CD14-positive monocyte (primary cell): ENCODE results near the gene C4B. TPM values are rescaled to one million over a fixed set of nuclear protein-coding genes. Genes with fewer than 3 reads are reported as not detected.
"Not testable (repeated sequence)": the region's sequence is repeated elsewhere in the genome, so short reads cannot be mapped to it uniquely, and the experiment has no call there.

ENCODE experiments used
- DNase-seq, 3 donors: peaks; one replicate each; pipeline ENCODE4 v3.0.0-alpha.2; 2011 to 2022
- H2AFZ ChIP-seq: 2 replicates; pipeline ENCODE4 v1.6.0; 2012; ENCODE audit warnings: mild to moderate bottlenecking, low read depth, low read length, inconsistent platforms; ENCODE audit not compliant: insufficient read depth, poor library complexity, severe bottlenecking
- H3K27ac ChIP-seq, 2 donors: 1 replicate in 1 of 2; 2 replicates in 1 of 2; pipeline ENCODE4 v1.5.1; 2012 to 2013; ENCODE audit warnings: low read length in 2 of 2, control low read depth in 1 of 2, inconsistent platforms in 1 of 2, low read depth in 1 of 2, mild to moderate bottlenecking in 1 of 2
- H3K27me3 ChIP-seq, 2 donors: one replicate each; pipeline versions ENCODE4 v1.6.0 to v1.6.1; 2011 to 2013; ENCODE audit warnings: low read length in 2 of 2; ENCODE audit not compliant: control insufficient read depth in 2 of 2, insufficient read depth in 2 of 2
- H3K36me3 ChIP-seq, 2 donors: replicated peaks in 1 of 2; 1 replicate in 1 of 2; 2 replicates in 1 of 2; pipeline versions ENCODE4 v1.5.1 to v1.6.1; 2012 to 2013; ENCODE audit warnings: low read length in 2 of 2, control low read depth in 1 of 2, inconsistent platforms in 1 of 2, mild to moderate bottlenecking in 1 of 2; ENCODE audit not compliant: insufficient read depth in 2 of 2, control insufficient read depth in 1 of 2
- H3K4me1 ChIP-seq, 2 donors: 1 replicate in 1 of 2; 2 replicates in 1 of 2; pipeline versions ENCODE4 v1.5.1 to v1.6.1; 2012 to 2013; ENCODE audit warnings: low read length in 2 of 2, control low read depth in 1 of 2, inconsistent platforms in 1 of 2, mild to moderate bottlenecking in 1 of 2, moderate library complexity in 1 of 2; ENCODE audit not compliant: insufficient read depth in 2 of 2, control insufficient read depth in 1 of 2
- H3K4me2 ChIP-seq: replicated peaks from 2 replicates; pipeline ENCODE3; 2012; ENCODE audit warnings: low read length, moderate library complexity, mild to moderate bottlenecking; ENCODE audit not compliant: poor library complexity, severe bottlenecking; ENCODE audit errors: extremely low read depth
- H3K4me3 ChIP-seq, 3 experiments: fragments of 200-600 bp in 1 of 3; sonication (generic) in 1 of 3; replicated peaks in 1 of 3; 1 replicate in 2 of 3; 2 replicates in 1 of 3; pipeline ENCODE4 v1.5.1; 2011 to 2013; ENCODE audit warnings: low read length in 3 of 3, mild to moderate bottlenecking in 3 of 3, control low read depth in 2 of 3, low read depth in 2 of 3, inconsistent platforms in 1 of 3, moderate library complexity in 1 of 3
- H3K79me2 ChIP-seq: 2 replicates; pipeline ENCODE4 v1.6.0; 2012; ENCODE audit warnings: mild to moderate bottlenecking, control low read depth, inconsistent platforms, low read length, moderate library complexity; ENCODE audit not compliant: insufficient read depth
- H3K9ac ChIP-seq: 2 replicates; pipeline ENCODE4 v1.6.0; 2017; ENCODE audit warnings: low read length, mild to moderate bottlenecking; ENCODE audit not compliant: insufficient read depth, poor library complexity, severe bottlenecking
- H3K9me3 ChIP-seq, 2 donors: replicated peaks in 1 of 2; 1 replicate in 1 of 2; 2 replicates in 1 of 2; pipeline versions ENCODE4 v1.5.1 to v1.6.1; 2012 to 2013; ENCODE audit warnings: low read length in 2 of 2, control low read depth in 1 of 2; ENCODE audit not compliant: control insufficient read depth in 1 of 2, insufficient read depth in 1 of 2
- H4K20me1 ChIP-seq: 2 replicates; pipeline ENCODE4 v1.6.0; 2012; ENCODE audit warnings: mild to moderate bottlenecking, low read length, control low read depth, moderate library complexity; ENCODE audit not compliant: insufficient read depth
- H3K27ac Mint-ChIP-seq, 7 donors: one replicate each; pipeline ENCODE4 v1.8.0; 2020; ENCODE audit warnings: mild to moderate bottlenecking in 7 of 7, mixed read lengths in 7 of 7, moderate library complexity in 6 of 7, inconsistent platforms in 2 of 7
- H3K27me3 Mint-ChIP-seq, 3 donors: one replicate each; pipeline ENCODE4 v1.8.0; 2021 to 2022; ENCODE audit warnings: low read depth in 3 of 3, mild to moderate bottlenecking in 3 of 3, mixed read lengths in 3 of 3, moderate library complexity in 3 of 3, inconsistent platforms in 1 of 3
- H3K36me3 Mint-ChIP-seq, 2 donors: one replicate each; pipeline ENCODE4 v1.8.0; 2020; ENCODE audit warnings: mixed read lengths in 2 of 2, inconsistent platforms in 1 of 2, mild to moderate bottlenecking in 1 of 2
- H3K4me1 Mint-ChIP-seq: one replicate; pipeline ENCODE4 v1.8.0; 2020; ENCODE audit warnings: mild to moderate bottlenecking, mixed read lengths
- H3K4me3 Mint-ChIP-seq, 2 donors: one replicate each; pipeline ENCODE4 v1.8.0; 2020; ENCODE audit warnings: mild to moderate bottlenecking in 2 of 2, mixed read lengths in 2 of 2, moderate library complexity in 1 of 2
- H3K9me3 Mint-ChIP-seq, 7 donors: one replicate each; pipeline ENCODE4 v1.8.0; 2020 to 2022; ENCODE audit warnings: mixed read lengths in 7 of 7, mild to moderate bottlenecking in 6 of 7, moderate library complexity in 6 of 7, inconsistent platforms in 2 of 7
- WGBS: methylation state at CpG from one replicate; pipeline ENCODE4 v1.1.5; 2013; ENCODE audit warnings: missing lambda C conversion rate; ENCODE audit not compliant: insufficient coverage; 5-methylcytosine and 5-hydroxymethylcytosine counted together
- intact Hi-C, 2 donors: fragments of 100-400 bp; cut with micrococcal nuclease; formaldehyde crosslinking; loops; one replicate each; pipeline versions ENCODE4 v1.15.0 to v1.15.1; 2023
- polyA plus RNA-seq, 3 donors: library from polyadenylated mRNA; depleted of rRNA in 1 of 3; unstranded in 2 of 3; stranded (reverse) in 1 of 3; fragments of 300-500 nt in 2 of 3; fragments of >200 nt in 1 of 3; fragmentation: Illumina TruSeq in 2 of 3; gene quantifications; 1 replicate in 2 of 3; 2 replicates in 1 of 3; pipeline ENCODE4 v1.2.3, GENCODE V29; 2012 to 2021

The C4B gene
- polyA plus RNA-seq, 3 donors = 0.18 to 11.6 TPM; not detected in 1

DNA sequence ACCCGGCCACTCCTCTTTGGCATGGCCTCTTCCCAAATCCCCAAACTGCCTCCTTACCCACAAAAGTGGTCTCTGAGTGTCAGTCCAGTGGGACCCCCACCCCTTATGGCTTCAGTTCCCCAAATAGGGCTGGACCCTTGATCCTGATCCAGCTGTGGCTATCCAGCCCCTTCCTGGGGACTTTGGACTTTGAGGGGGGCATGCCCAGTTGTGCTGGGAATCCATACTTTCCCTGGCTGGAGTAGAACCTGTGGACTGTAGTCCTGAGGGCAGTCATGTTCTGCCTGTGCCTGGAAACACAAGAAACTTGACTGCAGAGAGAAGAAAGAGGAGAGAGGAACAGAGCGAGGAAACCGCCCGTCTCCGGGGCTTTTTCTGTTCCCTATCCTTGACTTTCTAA is 22.5 kb downstream of the C4B start:
- H3K4me3 Mint-ChIP-seq, DNase-seq: not testable (repeated sequence)

DNA sequence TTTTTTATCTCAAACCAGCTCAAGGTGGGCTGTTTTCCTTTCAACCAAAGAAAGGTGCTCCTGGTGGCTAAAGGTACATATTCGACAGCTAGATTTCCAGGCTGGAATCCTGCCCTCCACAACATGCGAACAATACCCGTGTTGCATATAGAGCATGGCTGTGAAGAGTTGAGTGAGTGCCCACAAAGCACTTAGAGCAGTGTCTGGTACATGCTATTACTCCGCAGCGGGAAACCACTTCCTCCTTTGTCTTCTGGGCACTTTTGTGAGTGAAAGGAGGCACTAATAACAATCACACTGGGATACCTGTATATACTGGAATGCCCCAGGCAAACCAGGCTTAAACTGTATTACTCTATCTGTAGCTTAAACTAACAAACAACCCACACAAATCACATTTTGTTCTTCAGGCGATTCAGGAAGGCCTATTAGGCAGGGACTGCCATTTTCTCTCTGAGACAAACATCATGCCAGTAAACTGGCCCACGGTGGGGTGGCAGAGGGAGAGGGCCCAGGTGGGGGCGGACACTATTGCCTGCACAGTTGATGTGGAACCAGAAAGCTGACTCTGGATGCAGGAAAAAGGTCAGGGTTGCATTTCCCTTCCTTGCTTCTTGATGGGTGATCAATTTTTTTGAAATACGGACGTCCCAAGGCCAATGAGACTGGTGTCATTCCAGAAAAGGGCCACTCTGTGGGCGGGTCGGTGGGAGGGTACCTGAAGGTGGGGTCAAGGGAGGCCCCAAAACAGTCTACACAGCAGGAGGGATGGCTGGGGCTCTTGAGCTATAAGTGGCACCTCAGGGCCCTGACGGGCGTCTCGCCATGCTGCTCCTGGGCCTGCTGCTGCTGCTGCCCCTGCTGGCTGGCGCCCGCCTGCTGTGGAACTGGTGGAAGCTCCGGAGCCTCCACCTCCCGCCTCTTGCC is 23.3 kb downstream of the C4B start, which contains the start of gene CYP21A2:
Gene CYP21A2 (plus strand): TSS at position 818 of the 927 bp plus-strand sequence. CDS start 8 bp downstream, at position 826.
- H3K36me3 Mint-ChIP-seq, H3K79me2 ChIP-seq, H3K27ac ChIP-seq, H3K4me3 Mint-ChIP-seq, H3K36me3 ChIP-seq, DNase-seq, H3K27me3 Mint-ChIP-seq, H3K4me3 ChIP-seq, H3K9me3 Mint-ChIP-seq, H3K9ac ChIP-seq, H3K4me1 Mint-ChIP-seq, H2AFZ ChIP-seq, H3K9me3 ChIP-seq, H3K4me2 ChIP-seq, intact Hi-C loops, H3K27ac Mint-ChIP-seq, H4K20me1 ChIP-seq, H3K4me1 ChIP-seq, H3K27me3 ChIP-seq: not testable (repeated sequence)
- 87% methylated on average over 9 of the region's 19 CpGs for WGBS

More for the DNA sequence above, 22.5 kb downstream of the C4B start:
- H3K4me2 ChIP-seq, H3K9ac ChIP-seq, H2AFZ ChIP-seq, intact Hi-C loops, H3K36me3 ChIP-seq, H3K9me3 ChIP-seq, H3K4me3 ChIP-seq, H3K4me1 ChIP-seq, H3K4me1 Mint-ChIP-seq, H3K36me3 Mint-ChIP-seq, H3K9me3 Mint-ChIP-seq, H3K27ac Mint-ChIP-seq, H4K20me1 ChIP-seq, H3K27ac ChIP-seq, H3K27me3 ChIP-seq, H3K27me3 Mint-ChIP-seq, H3K79me2 ChIP-seq: not testable (repeated sequence)
- no CpG with 5 or more reads among the region's 5 CpGs for WGBS

DNA sequence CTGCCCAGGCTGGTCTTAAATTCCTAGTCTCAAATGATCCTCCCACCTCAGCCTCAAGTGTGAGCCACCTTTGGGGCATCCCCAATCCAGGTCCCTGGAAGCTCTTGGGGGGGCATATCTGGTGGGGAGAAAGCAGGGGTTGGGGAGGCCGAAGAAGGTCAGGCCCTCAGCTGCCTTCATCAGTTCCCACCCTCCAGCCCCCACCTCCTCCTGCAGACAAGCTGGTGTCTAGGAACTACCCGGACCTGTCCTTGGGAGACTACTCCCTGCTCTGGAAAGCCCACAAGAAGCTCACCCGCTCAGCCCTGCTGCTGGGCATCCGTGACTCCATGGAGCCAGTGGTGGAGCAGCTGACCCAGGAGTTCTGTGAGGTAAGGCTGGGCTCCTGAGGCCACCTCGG is 24.3 kb downstream of the C4B start:
- not testable (repeated sequence) for H3K9me3 Mint-ChIP-seq
- WGBS = no CpG with 5 or more reads among the region's 5 CpGs

DNA sequence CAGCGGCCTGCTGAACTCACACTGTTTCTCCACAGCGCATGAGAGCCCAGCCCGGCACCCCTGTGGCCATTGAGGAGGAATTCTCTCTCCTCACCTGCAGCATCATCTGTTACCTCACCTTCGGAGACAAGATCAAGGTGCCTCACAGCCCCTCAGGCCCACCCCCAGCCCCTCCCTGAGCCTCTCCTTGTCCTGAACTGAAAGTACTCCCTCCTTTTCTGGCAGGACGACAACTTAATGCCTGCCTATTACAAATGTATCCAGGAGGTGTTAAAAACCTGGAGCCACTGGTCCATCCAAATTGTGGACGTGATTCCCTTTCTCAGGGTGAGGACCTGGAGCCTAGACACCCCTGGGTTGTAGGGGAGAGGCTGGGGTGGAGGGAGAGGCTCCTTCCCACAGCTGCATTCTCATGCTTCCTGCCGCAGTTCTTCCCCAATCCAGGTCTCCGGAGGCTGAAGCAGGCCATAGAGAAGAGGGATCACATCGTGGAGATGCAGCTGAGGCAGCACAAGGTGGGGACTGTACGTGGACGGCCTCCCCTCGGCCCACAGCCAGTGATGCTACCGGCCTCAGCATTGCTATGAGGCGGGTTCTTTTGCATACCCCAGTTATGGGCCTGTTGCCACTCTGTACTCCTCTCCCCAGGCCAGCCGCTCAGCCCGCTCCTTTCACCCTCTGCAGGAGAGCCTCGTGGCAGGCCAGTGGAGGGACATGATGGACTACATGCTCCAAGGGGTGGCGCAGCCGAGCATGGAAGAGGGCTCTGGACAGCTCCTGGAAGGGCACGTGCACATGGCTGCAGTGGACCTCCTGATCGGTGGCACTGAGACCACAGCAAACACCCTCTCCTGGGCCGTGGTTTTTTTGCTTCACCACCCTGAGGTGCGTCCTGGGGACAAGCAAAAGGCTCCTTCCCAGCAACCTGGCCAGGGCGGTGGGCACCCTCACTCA is 25.0 kb downstream of the C4B start:
- H2AFZ ChIP-seq, H3K27me3 ChIP-seq, H3K9ac ChIP-seq, H3K36me3 Mint-ChIP-seq, H3K36me3 ChIP-seq, H3K4me3 ChIP-seq, H3K27ac Mint-ChIP-seq, H4K20me1 ChIP-seq, DNase-seq, H3K4me2 ChIP-seq, H3K79me2 ChIP-seq, intact Hi-C loops, H3K9me3 ChIP-seq, H3K27ac ChIP-seq, H3K9me3 Mint-ChIP-seq, H3K27me3 Mint-ChIP-seq, H3K4me3 Mint-ChIP-seq, H3K4me1 Mint-ChIP-seq, H3K4me1 ChIP-seq: not testable (repeated sequence)
- 78% methylated on average over 12 of the region's 24 CpGs for WGBS

More for the DNA sequence above, 24.3 kb downstream of the C4B start:
- DNase-seq, H3K9me3 ChIP-seq, H3K4me2 ChIP-seq, H3K4me1 ChIP-seq, H3K79me2 ChIP-seq, H3K27me3 ChIP-seq, H3K27ac Mint-ChIP-seq, H3K4me3 Mint-ChIP-seq, H3K27ac ChIP-seq, H3K4me3 ChIP-seq, H3K9ac ChIP-seq, intact Hi-C loops, H3K27me3 Mint-ChIP-seq, H3K36me3 Mint-ChIP-seq, H4K20me1 ChIP-seq, H2AFZ ChIP-seq, H3K36me3 ChIP-seq, H3K4me1 Mint-ChIP-seq: not testable (repeated sequence)
